Hair follicle dermal papilla cell (primary cell): ENCODE results near the gene SHROOM4. TPM values are rescaled to one million over a fixed set of nuclear protein-coding genes. Genes with fewer than 3 reads are reported as not detected.

Experiments used
- small RNA-seq: library from RNA; depleted of rRNA; stranded (forward); fragments of <200 nt; gene quantifications from one replicate; pipeline ENCODE3, GENCODE V24; 2012
- total RNA-seq: library from RNA; depleted of rRNA; stranded (reverse); fragments of >200 nt; gene quantifications from 2 replicates; pipeline ENCODE4 v1.2.3, GENCODE V29; 2012

The SHROOM4 gene, protein sequence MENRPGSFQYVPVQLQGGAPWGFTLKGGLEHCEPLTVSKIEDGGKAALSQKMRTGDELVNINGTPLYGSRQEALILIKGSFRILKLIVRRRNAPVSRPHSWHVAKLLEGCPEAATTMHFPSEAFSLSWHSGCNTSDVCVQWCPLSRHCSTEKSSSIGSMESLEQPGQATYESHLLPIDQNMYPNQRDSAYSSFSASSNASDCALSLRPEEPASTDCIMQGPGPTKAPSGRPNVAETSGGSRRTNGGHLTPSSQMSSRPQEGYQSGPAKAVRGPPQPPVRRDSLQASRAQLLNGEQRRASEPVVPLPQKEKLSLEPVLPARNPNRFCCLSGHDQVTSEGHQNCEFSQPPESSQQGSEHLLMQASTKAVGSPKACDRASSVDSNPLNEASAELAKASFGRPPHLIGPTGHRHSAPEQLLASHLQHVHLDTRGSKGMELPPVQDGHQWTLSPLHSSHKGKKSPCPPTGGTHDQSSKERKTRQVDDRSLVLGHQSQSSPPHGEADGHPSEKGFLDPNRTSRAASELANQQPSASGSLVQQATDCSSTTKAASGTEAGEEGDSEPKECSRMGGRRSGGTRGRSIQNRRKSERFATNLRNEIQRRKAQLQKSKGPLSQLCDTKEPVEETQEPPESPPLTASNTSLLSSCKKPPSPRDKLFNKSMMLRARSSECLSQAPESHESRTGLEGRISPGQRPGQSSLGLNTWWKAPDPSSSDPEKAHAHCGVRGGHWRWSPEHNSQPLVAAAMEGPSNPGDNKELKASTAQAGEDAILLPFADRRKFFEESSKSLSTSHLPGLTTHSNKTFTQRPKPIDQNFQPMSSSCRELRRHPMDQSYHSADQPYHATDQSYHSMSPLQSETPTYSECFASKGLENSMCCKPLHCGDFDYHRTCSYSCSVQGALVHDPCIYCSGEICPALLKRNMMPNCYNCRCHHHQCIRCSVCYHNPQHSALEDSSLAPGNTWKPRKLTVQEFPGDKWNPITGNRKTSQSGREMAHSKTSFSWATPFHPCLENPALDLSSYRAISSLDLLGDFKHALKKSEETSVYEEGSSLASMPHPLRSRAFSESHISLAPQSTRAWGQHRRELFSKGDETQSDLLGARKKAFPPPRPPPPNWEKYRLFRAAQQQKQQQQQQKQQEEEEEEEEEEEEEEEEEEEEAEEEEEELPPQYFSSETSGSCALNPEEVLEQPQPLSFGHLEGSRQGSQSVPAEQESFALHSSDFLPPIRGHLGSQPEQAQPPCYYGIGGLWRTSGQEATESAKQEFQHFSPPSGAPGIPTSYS (N-terminal part only)
- 2.2 and 2.6 TPM in 2 replicates for total RNA-seq

GRCh38 chrX:50813843-50814661 is at the start of gene SHROOM4:
TSS of gene SHROOM4 (minus strand) at chrX:50814194. CDS start at chrX:50814018, 176 bp downstream.

Small RNA genes lying within 50 kb of the gene (small RNA-seq; reads per million reads assigned to genes)
- gene RNU6-935P = not detected

Other genes with a start within 250 kb of the SHROOM4 start
- not detected in 2 replicates for gene BMP15, start 96.5 kb upstream of the SHROOM4 start, total RNA-seq